CD4-positive, CD25-positive, alpha-beta regulatory T cell (primary cell): ENCODE results near the gene AUTS2. TPM values are rescaled to one million over a fixed set of nuclear protein-coding genes. Genes with fewer than 3 reads are reported as not detected.
"Not testable (repeated sequence)": the region's sequence is repeated elsewhere in the genome, so short reads cannot be mapped to it uniquely, and the experiment has no call there.

Experiments used
- ATAC-seq, 2 donors: fragments of 150-1000 bp; cut with Tn5 transposase; one replicate each; pipeline ENCODE4 v1.10.0; 2021; ENCODE audit warnings: low read depth in 2 of 2, moderate number of reproducible peaks in 2 of 2, moderate library complexity in 1 of 2
- DNase-seq, 3 donors: peaks; one replicate each; pipeline versions ENCODE4 v3.0.0 to v3.0.0-alpha.2; 2012 to 2022; ENCODE audit warnings: mixed read lengths in 1 of 3
- H3K27ac ChIP-seq: one replicate; pipeline ENCODE4 v1.7.0; 2013; ENCODE audit warnings: mild to moderate bottlenecking, low read length; ENCODE audit not compliant: insufficient read depth, poor library complexity, severe bottlenecking
- H3K27me3 ChIP-seq: one replicate; pipeline ENCODE4 v1.7.0; 2013; ENCODE audit warnings: low read length; ENCODE audit not compliant: control insufficient read depth, insufficient read depth
- H3K36me3 ChIP-seq: one replicate; pipeline ENCODE4 v1.7.0; 2013; ENCODE audit warnings: mild to moderate bottlenecking, low read length, moderate library complexity; ENCODE audit not compliant: control insufficient read depth, insufficient read depth
- H3K4me1 ChIP-seq: 2 replicates; pipeline ENCODE4 v1.7.0; 2013; ENCODE audit warnings: mild to moderate bottlenecking, low read length; ENCODE audit not compliant: insufficient read depth, control insufficient read depth, poor library complexity, severe bottlenecking
- H3K4me3 ChIP-seq: one replicate; pipeline ENCODE4 v1.7.0; 2013; ENCODE audit warnings: low read depth, mild to moderate bottlenecking, low read length, moderate library complexity
- H3K9me3 ChIP-seq, 2 experiments: 1 replicate in 1 of 2; 2 replicates in 1 of 2; pipeline ENCODE4 v1.7.0; 2013; ENCODE audit warnings: low read length in 2 of 2, mild to moderate bottlenecking in 1 of 2, moderate library complexity in 1 of 2; ENCODE audit not compliant: control insufficient read depth in 2 of 2
- H3K27ac Mint-ChIP-seq, 3 donors: one replicate each; pipeline ENCODE4 v1.8.0; 2020 to 2022; ENCODE audit warnings: mild to moderate bottlenecking in 3 of 3, mixed read lengths in 3 of 3, moderate library complexity in 2 of 3
- H3K27me3 Mint-ChIP-seq: one replicate; pipeline ENCODE4 v1.8.0; 2022; ENCODE audit warnings: mild to moderate bottlenecking, mixed read lengths
- H3K36me3 Mint-ChIP-seq: one replicate; pipeline ENCODE4 v1.8.0; 2020; ENCODE audit warnings: mixed read lengths
- H3K4me1 Mint-ChIP-seq, 4 donors: one replicate each; pipeline ENCODE4 v1.8.0; 2020 to 2022; ENCODE audit warnings: mixed read lengths in 4 of 4, mild to moderate bottlenecking in 1 of 4
- H3K4me3 Mint-ChIP-seq, 4 donors: one replicate each; pipeline ENCODE4 v1.8.0; 2020 to 2022; ENCODE audit warnings: mild to moderate bottlenecking in 4 of 4, mixed read lengths in 4 of 4, moderate library complexity in 3 of 4
- H3K9me3 Mint-ChIP-seq, 7 donors: one replicate each; pipeline ENCODE4 v1.8.0; 2020 to 2022; ENCODE audit warnings: mixed read lengths in 7 of 7, mild to moderate bottlenecking in 3 of 7, moderate library complexity in 2 of 7
- polyA plus RNA-seq, 4 donors: library from polyadenylated mRNA; unstranded; fragments of 300-500 nt; fragmentation: Illumina TruSeq; gene quantifications; one replicate each; pipeline ENCODE4 v1.2.3, GENCODE V29; 2021
- total RNA-seq: library from RNA; stranded (reverse); gene quantifications from one replicate; pipeline ENCODE4 v1.2.3, GENCODE V29; 2022

Gene AUTS2
- total and polyA plus RNA-seq, 5 donors from 2014 or later, result 0.47 to 32.4 (median 0.74) TPM

DNA sequence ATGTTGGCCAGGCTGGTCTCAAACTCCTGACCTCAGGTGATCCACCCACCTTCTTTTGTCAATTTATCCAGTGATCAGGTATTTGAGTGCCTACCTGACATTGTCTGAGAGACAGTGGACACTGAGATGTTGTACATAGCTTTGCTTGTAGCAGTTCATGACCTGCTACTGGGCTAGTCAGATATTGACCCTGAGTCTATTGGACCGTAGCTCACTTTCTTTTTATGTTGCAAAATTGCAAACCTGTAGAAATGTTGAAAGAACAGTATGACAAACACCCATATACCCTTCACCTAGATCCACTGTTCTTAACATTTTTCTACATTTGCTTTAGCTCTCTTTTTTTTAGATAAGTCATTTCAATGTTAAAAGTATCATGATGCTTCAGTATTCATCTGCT, 1123.2 kb downstream of the AUTS2 start:
- Histone ChIP-seq H3K9me3 (no peaks in the 10 kb centered on the region), H3K36me3 (no peaks in the 10 kb centered on the region), H3K27me3 (peaks cover 2% of the 10 kb centered on the region), H3K4me1 (no peaks in the 10 kb centered on the region), H3K4me3 (no peak overlapping the region), H3K27ac (no peak overlapping the region)
- Mint-ChIP-seq H3K27me3 (peaks cover 9% of the 10 kb centered on the region), H3K4me3 (no peak overlapping the region), H3K27ac (no peak overlapping the region), H3K9me3 (peaks cover 0 to 3% (median 0%) of the 10 kb centered on the region in 7 donors), H3K36me3 (no peaks in the 10 kb centered on the region), H3K4me1 (no peaks in the 10 kb centered on the region)
- DNase-seq, result no peak
- ATAC-seq, result no peak

DNA sequence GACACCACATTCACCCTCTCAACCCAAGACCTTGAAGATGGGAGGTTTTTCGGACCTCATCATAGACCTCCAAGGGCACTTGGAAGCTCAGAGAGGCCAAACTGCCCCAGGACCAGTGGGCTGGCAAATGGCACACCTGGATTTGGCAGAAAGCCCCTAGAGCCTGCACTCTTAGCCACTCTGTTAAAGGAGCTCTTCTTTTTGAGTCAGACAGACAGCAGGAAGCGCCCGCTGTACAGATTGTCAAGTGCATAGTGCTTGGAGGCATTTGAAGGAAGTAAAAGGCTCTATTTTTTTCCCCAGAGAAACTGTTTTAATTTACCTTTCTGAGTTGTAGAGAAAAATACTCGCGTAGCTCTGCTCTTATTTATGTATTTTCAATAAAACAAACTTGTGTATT, 1125.1 kb downstream of the AUTS2 start:
- H3K27ac ChIP-seq, result no peak overlapping the region
- peaks cover 6% of the 10 kb centered on the region for H3K27me3 Mint-ChIP-seq
- H3K4me1 ChIP-seq, result no peaks in the 10 kb centered on the region
- ATAC-seq, result no peak
- no peak overlapping the region for H3K27ac Mint-ChIP-seq
- peaks cover 0 to 3% (median 0%) of the 10 kb centered on the region in 7 donors for H3K9me3 Mint-ChIP-seq
- H3K4me1 Mint-ChIP-seq, result no peaks in the 10 kb centered on the region
- H3K4me3 Mint-ChIP-seq, result no peak overlapping the region
- no peaks in the 10 kb centered on the region for H3K36me3 ChIP-seq
- H3K27me3 ChIP-seq, result peaks cover 2% of the 10 kb centered on the region
- DNase-seq, result no peak
- H3K4me3 ChIP-seq, result no peak overlapping the region
- no peaks in the 10 kb centered on the region for H3K9me3 ChIP-seq
- no peaks in the 10 kb centered on the region for H3K36me3 Mint-ChIP-seq

DNA sequence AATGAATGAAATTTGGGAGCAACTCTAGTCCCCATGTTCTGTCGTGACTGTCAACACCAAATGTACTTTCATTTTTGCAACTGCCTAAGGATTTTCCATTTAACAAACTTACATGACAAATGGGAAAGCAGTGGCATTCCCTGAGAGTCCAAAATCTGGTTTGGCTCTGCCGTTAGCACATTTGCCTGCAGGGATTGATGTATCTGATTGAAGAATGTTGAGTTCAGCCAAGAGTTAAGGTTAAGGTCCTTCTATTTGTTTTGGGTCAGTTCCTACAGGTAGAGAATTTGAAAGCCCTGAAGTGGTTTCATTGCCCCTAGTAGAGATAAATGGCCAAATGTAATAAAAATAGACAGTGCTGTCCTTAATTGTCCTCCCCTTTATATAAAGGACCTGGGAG, 1127.2 kb downstream of the AUTS2 start:
- no peak for DNase-seq
- Mint-ChIP-seq H3K27ac (peak overlapping the region in 1 of 3 donors; percentile 64), H3K9me3 (peaks cover 0 to 6% (median 2%) of the 10 kb centered on the region in 7 donors), H3K4me1 (no peaks in the 10 kb centered on the region), H3K4me3 (no peak overlapping the region), H3K36me3 (no peaks in the 10 kb centered on the region), H3K27me3 (no peaks in the 10 kb centered on the region)
- Histone ChIP-seq H3K27me3 (peaks cover 2% of the 10 kb centered on the region), H3K36me3 (no peaks in the 10 kb centered on the region), H3K9me3 (no peaks in the 10 kb centered on the region), H3K4me3 (no peak overlapping the region), H3K27ac (no peak overlapping the region), H3K4me1 (no peaks in the 10 kb centered on the region)
- no peak for ATAC-seq

DNA sequence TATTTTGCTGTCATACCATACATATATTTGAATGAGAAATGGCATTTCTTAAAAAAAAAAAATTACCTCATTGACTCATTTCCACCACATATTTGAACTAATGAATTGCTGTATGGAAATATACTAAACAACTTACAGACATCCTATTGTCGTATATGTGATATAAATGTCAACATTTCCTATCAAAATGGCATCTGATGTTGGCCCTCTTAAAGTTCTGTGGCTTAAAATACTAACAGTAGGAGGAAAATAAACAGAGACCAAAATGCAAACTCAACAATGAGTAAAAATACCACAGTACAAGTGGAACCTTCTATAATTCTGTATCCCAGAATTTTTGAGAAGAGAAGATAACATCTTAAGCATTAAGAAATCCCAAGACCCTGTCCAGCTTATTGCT, 1128.0 kb downstream of the AUTS2 start:
- Mint-ChIP-seq H3K27me3 (no peaks in the 10 kb centered on the region), H3K4me3 (no peak overlapping the region), H3K4me1 (no peaks in the 10 kb centered on the region), H3K27ac (no peak overlapping the region), H3K36me3 (no peaks in the 10 kb centered on the region), H3K9me3 (peaks cover 0 to 6% (median 1%) of the 10 kb centered on the region in 7 donors)
- Histone ChIP-seq H3K36me3 (no peaks in the 10 kb centered on the region), H3K4me1 (no peaks in the 10 kb centered on the region), H3K27me3 (peaks cover 2% of the 10 kb centered on the region), H3K9me3 (no peaks in the 10 kb centered on the region), H3K4me3 (no peak overlapping the region), H3K27ac (no peak overlapping the region)
- DNase-seq, result no peak
- no peak for ATAC-seq

DNA sequence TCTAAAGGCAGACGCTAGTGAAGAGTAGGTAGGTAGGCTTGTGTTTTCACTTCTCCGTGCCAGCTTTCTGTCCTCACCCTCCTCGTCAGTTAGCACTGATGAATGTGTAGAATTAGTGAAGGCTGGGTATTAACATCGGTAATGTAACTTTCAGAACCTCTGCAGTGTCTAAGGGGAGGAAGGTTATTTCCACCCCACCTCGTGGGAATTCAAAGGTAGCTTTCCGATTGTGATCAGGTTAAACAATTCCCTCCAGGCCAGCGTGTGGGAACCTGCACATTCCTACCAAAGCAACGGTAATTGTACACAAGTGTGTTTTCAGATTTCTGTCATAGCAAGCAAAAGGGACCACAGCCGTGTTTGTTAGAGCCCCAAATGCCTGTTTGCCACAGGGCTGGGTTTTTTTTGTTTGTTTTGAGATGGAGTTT, 1128.7 kb downstream of the AUTS2 start:
- Histone ChIP-seq H3K27ac (no peak overlapping the region), H3K36me3 (no peaks in the 10 kb centered on the region), H3K4me1 (no peaks in the 10 kb centered on the region), H3K9me3 (no peaks in the 10 kb centered on the region), H3K27me3 (peaks cover 2% of the 10 kb centered on the region), H3K4me3 (no peak overlapping the region)
- no peaks in the 10 kb centered on the region for H3K36me3 Mint-ChIP-seq
- no peak overlapping the region for H3K27ac Mint-ChIP-seq
- H3K9me3 Mint-ChIP-seq, result peaks cover 0 to 6% (median 2%) of the 10 kb centered on the region in 7 donors
- H3K4me1 Mint-ChIP-seq, result no peaks in the 10 kb centered on the region
- ATAC-seq, result no peak
- H3K4me3 Mint-ChIP-seq, result no peak overlapping the region
- H3K27me3 Mint-ChIP-seq, result no peaks in the 10 kb centered on the region
- DNase-seq, result no peak

DNA sequence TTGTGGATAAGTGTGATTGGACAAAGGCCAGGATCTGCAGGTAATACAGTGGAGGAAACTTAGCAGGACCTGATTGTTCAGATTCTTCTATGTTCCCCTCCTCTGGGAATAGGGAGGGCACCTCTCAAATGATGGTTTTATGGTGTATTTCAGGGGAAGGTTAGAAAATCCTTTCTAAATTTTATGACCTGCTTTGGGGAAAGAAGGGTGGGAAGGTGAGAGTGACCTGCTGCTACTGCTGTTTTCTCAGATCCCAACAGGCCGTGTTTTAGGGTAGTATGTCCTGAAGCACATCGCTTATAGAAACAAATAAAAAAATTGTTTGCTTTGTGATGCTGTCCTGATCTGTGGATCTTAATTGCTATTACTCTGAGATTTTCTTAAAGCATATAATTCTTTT, 1129.6 kb downstream of the AUTS2 start:
- Mint-ChIP-seq H3K4me1 (no peaks in the 10 kb centered on the region), H3K36me3 (no peaks in the 10 kb centered on the region), H3K4me3 (no peak overlapping the region), H3K9me3 (peaks cover 0 to 6% (median 2%) of the 10 kb centered on the region in 7 donors), H3K27ac (no peak overlapping the region), H3K27me3 (no peaks in the 10 kb centered on the region)
- Histone ChIP-seq H3K9me3 (no peaks in the 10 kb centered on the region), H3K36me3 (no peaks in the 10 kb centered on the region), H3K27ac (no peak overlapping the region), H3K4me3 (no peak overlapping the region), H3K4me1 (no peaks in the 10 kb centered on the region), H3K27me3 (peaks cover 2% of the 10 kb centered on the region)
- ATAC-seq (no peak), DNase-seq (no peak)

DNA sequence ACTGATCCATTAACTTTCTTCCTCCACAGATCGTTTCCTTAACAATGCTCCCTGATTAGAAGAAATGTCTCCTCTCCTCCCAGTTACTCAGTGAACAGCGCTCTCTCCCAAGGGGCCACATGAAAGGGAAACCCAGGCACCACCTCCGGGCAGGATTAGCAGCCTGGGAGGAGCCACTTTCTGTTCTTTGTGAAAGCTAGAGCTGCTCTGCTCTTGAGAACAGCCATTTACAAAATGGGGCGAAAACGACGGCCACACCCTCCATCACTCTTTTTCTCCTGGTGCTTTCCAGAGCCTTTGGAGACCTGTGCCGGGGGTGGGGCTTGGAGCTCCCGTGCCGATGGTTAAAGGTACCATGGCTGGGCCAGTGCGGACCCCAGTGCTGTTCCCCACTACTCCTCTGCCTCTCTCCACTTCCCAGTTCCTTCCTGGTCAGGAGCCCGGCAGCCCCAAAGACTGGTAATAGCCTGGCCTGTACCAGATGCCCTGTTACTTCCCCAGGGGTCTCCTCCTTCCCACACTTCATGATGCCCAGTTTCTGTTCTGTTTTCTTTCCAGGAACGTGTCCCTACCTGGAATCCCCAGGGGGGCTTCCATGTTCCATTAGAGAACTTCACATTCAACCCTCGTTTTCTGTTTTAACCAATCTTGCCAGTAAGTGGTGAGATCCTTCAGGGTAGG, 1130.7 kb downstream of the AUTS2 start:
- no peaks in the 10 kb centered on the region for H3K4me1 ChIP-seq
- no peaks in the 10 kb centered on the region for H3K27me3 Mint-ChIP-seq
- H3K27me3 ChIP-seq, result peaks cover 2% of the 10 kb centered on the region
- H3K27ac ChIP-seq, result no peak overlapping the region
- DNase-seq (no peak), ATAC-seq (no peak)
- no peaks in the 10 kb centered on the region for H3K36me3 ChIP-seq
- H3K4me1 Mint-ChIP-seq, result no peaks in the 10 kb centered on the region
- H3K9me3 ChIP-seq, result no peaks in the 10 kb centered on the region
- no peak overlapping the region for H3K4me3 Mint-ChIP-seq
- H3K4me3 ChIP-seq, result no peak overlapping the region
- H3K9me3 Mint-ChIP-seq, result peaks cover 0 to 6% (median 2%) of the 10 kb centered on the region in 7 donors
- H3K27ac Mint-ChIP-seq, result no peak overlapping the region
- H3K36me3 Mint-ChIP-seq, result no peaks in the 10 kb centered on the region

DNA sequence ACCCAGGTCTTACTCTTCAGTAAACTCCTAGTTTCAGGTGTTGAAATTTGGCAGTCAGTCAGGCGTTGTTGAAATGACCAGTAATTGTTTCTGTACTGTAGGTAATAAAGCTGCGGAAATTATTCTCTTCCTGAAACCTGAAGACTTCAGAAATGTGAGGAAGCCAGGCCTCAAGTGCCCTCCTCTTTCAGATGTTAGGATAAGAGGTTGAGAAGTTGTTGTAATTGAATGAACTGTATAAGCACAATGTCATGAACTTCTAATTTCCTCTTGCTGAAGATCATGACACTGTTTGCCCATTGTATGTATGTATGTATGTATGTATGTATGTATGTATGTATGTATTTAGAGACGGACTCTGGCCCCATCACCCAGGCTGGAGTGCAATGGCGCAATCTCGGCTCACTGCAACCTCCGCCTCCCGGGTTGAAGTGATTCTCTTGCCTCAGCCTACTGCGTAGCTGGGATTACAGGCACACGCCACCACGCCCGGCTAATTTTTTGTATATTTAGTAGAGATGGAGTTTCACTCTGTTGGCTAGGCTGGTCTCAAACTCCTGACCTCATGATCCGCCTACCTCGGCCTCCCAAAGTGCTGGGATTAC, 1131.4 kb downstream of the AUTS2 start:
- H3K9me3 ChIP-seq, H3K4me1 Mint-ChIP-seq, H3K4me3 ChIP-seq, H3K36me3 ChIP-seq, H3K27me3 ChIP-seq, H3K27ac ChIP-seq, H3K27ac Mint-ChIP-seq, H3K4me1 ChIP-seq, H3K27me3 Mint-ChIP-seq, DNase-seq, H3K36me3 Mint-ChIP-seq, ATAC-seq, H3K4me3 Mint-ChIP-seq, H3K9me3 Mint-ChIP-seq: not testable (repeated sequence)
